GM20000 (cell line): ENCODE data around the gene PCCA.
A peak's percentile ranks its signal among the peaks of the same experiment; 100 is the strongest.
"Not testable (repeated sequence)": the region's sequence is repeated elsewhere in the genome, so short reads cannot be mapped to it uniquely, and the experiment has no call there.

ENCODE experiments used
- DNase-seq: peaks from one replicate; pipeline ENCODE4 v3.0.0; 2012; ENCODE audit warnings: low spot score
- CTCF ChIP-seq: IDR thresholded peaks from 2 replicates; pipeline ENCODE4 v1.5.1; 2012; ENCODE audit warnings: mild to moderate bottlenecking, control low read depth; ENCODE audit errors: extremely low read depth, missing control alignments

PCCA gene

DNA sequence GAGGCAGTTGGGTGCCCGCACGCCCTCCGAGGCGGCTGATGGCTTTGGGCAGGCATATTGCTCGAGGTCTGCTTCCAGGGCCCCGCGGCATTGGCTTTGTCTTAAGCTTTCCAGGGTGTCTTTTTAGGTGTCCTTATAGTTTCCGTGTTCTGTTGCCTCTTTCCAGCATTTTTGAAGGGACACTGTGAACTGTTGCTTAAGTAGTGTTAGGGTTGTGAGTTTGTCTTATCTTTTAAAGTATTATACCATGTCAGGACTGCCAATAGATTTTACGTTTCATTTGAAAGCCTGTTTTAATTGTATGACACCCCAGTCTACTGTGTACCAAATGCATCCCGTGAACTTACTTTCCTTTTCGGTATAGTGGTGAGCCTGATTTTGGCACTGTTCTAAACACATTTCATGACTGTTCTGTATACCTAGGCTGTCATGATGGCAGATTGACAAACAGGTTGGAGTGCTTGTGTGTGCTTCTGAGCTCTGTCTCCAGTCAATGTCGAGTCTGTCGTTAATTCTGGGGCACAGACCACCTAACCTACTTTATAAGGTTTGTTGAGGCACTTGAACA is 656 bp downstream of the PCCA start:
- peak; percentile 43 for DNase-seq
- no peak for TF ChIP-seq CTCF

DNA sequence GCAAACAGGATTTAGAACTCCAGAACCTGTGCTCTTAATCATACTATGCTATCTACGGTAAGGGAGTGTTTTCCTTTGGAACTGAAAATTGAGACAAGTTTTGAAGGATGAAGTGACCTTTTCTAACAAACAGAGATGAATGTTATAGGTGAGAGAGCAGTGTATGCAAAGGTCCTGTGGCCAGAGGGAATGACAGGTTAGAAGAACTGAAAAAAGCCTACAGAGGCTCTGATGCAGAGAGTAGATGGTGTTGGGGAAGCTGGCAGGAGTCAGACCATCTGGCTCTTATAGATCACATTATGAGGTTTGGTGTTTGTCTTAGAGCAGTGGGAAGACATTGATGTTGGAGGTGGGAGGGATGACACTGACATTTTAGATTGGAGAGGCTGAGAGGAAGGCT is 2.0 kb downstream of the PCCA start:
- no peak for TF ChIP-seq CTCF
- DNase-seq = no peak

- TF ChIP-seq CTCF = no peak
- no peak for DNase-seq
These were observed 2.5 kb downstream of the PCCA start for GRCh38 chr13:100091391-100091790.

- not testable (repeated sequence) for DNase-seq
These were observed 3.4 kb downstream of the PCCA start for GRCh38 chr13:100092273-100092672.

- TF ChIP-seq CTCF = no peak
- DNase-seq = no peak
These were observed 6.6 kb downstream of the PCCA start for GRCh38 chr13:100095498-100095897.

- DNase-seq = no peak
- no peak for TF ChIP-seq CTCF
These were observed 7.6 kb downstream of the PCCA start for GRCh38 chr13:100096526-100096925.

DNA sequence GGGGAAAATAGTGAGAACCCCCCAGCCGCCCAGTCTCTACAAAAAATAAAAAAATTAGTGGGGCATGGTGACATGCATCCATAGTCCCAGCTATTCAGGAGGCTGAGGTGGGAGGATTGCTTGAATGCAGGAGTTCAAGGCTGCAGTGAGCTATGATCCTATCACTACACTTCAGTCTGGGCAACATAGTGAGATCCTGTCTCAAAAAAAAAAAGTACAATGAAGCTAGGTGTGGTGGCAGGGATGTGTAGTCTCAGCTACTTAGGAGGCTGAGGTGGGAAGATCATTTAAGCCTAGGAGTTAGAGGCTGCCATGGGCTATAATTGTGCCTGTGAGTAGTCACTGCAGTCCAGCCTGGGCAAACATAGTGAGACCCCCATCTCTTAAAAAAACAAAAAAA is 8.9 kb downstream of the PCCA start:
- TF ChIP-seq CTCF = no peak
- DNase-seq = no peak

DNA sequence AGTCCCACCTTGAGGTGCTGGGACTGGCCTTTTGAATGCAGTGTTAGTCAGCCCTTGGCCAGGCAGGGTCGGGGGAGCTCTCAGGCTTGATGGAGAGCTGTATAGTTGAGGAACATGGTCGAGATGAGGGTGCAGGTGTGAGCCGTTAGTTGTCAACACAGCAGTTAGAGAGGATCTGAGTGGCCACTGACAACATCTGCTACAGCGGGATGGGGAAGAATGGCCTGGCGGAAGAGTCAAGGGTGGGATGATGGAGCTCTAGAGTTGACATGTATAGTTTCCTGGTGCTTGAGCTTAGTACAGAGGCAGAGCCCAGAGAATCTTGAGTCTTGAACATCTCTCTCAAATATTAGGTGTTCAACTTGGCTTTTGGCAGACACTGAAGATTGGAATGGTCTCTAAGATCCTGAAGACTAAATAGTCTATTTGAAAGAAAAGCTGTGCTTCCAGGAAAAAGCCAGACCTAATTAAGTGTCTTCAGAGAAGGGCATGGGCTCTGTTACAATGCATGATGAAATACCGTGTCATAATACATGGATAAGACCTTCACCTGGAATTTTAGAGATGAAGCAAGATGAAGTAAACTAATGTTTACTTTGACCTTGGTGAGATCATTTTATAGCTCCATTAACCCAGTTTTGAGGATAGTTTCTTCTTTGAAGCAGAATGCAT is 9.7 kb downstream of the PCCA start:
- TF ChIP-seq CTCF = no peak
- no peak for DNase-seq

- not testable (repeated sequence) for DNase-seq
These were observed 10.2 kb downstream of the PCCA start for GRCh38 chr13:100099117-100099445.
